Stomach (tissue), 9 donors: ENCODE measurements around the gene ORAI1. TPM values are rescaled to one million over a fixed set of nuclear protein-coding genes. Genes with fewer than 3 reads are reported as not detected.
"Not testable (repeated sequence)": the region's sequence is repeated elsewhere in the genome, so short reads cannot be mapped to it uniquely, and the experiment has no call there.

ENCODE experiments used
- DNase-seq, 2 donors: peaks; one replicate each; pipeline versions ENCODE4 v3.0.0 to v3.0.0-alpha.2; 2013 to 2019
- H3K27ac ChIP-seq, 5 donors: fragments of 200-600 bp in 4 of 5; sonication (generic) in 4 of 5; one replicate each; pipeline ENCODE4 v1.5.1; 2013 to 2019; ENCODE audit warnings: mild to moderate bottlenecking in 1 of 5, moderate library complexity in 1 of 5
- H3K27me3 ChIP-seq, 3 donors: fragments of 200-600 bp; sonication (generic); one replicate each; pipeline ENCODE4 v1.5.1; 2017 to 2019; ENCODE audit warnings: mixed run types in 1 of 3
- H3K36me3 ChIP-seq, 4 donors: fragments of 200-600 bp; sonication (generic); 1 replicate in 3 of 4; 2 replicates in 1 of 4; pipeline ENCODE4 v1.5.1; 2016 to 2019
- H3K4me1 ChIP-seq, 4 donors: fragments of 200-600 bp; sonication (generic); one replicate each; pipeline ENCODE4 v1.5.1; 2016 to 2019
- H3K4me3 ChIP-seq, 4 donors: fragments of 200-600 bp; sonication (generic) in 3 of 4; one replicate each; pipeline ENCODE4 v1.5.1; 2016 to 2019; ENCODE audit warnings: mild to moderate bottlenecking in 1 of 4
- H3K9me3 ChIP-seq, 4 donors: fragments of 200-600 bp; sonication (generic); one replicate each; pipeline ENCODE4 v1.5.1; 2016 to 2019
- EP300 ChIP-seq: sonication (generic); formaldehyde crosslinking; IDR thresholded peaks from one replicate; pipeline ENCODE4 v1.6.1; 2017; ENCODE audit warnings: antibody characterized with exemption
- POLR2A ChIP-seq, 4 donors: fragments of 450-650 bp; IDR thresholded peaks; one replicate each; pipeline ENCODE4 v1.6.1; 2016; ENCODE audit warnings: antibody characterized with exemption in 4 of 4, control low read depth in 2 of 4, mild to moderate bottlenecking in 1 of 4, moderate library complexity in 1 of 4
- POLR2AphosphoS5 ChIP-seq, 3 donors: sonication (generic); formaldehyde crosslinking; IDR thresholded peaks; one replicate each; pipeline ENCODE4 v1.6.1; 2016; ENCODE audit warnings: antibody characterized with exemption in 3 of 3
- WGBS, 5 donors: extraction: QIAGEN DNeasy Blood & Tissue Kit in 3 of 5; methylation state at CpG; one replicate each; pipeline versions ENCODE4 v1.1.5 to v1.1.7; 2013 to 2018; 5-methylcytosine and 5-hydroxymethylcytosine counted together
- intact Hi-C: fragments of 100-400 bp; cut with DNase I; formaldehyde crosslinking; loops from one replicate; pipeline ENCODE4 v1.15.1; 2023; ENCODE audit warnings: low total_unique reads
- polyA plus RNA-seq, 3 donors: library from polyadenylated mRNA; stranded (reverse); fragments of 200-250 nt; gene quantifications; one replicate each; pipeline ENCODE4 v1.2.3, GENCODE V29; 2013
- total RNA-seq, 5 donors: library from RNA; depleted of rRNA; stranded (reverse); fragments of >200 nt; gene quantifications; one replicate each; pipeline versions ENCODE4 v1.1.0 to v1.2.3, GENCODE V29; 2014 to 2016
- TF ChIP-seq, protein P1 (sequence below), 7 experiments: fragments of 450-650 bp in 4 of 7; fragments of 200-600 bp in 3 of 7; sonication (generic) in 3 of 7; IDR thresholded peaks; one replicate each; pipeline ENCODE4 v1.5.1; 2016 to 2019; ENCODE audit warnings: antibody characterized with exemption in 7 of 7, control low read depth in 2 of 7, mild to moderate bottlenecking in 1 of 7
- donor health status: healthy with polysubstance abuse.
- donor health status: Bipolar disorder and iron deficiency.
- donor health status: healthy.

ORAI1 gene
- total and polyA plus RNA-seq, 8 donors = 0.45 to 37.9 (median 8.6) TPM

GRCh38 chr12:121632069-121632970 is 6.0 kb downstream of the ORAI1 start:
- intact Hi-C loops = no loop called here
- Histone ChIP-seq H3K27ac (peak overlapping the region; percentile 50 to 82 (median 72)), H3K36me3 (no peaks in the 10 kb centered on the region), H3K27me3 (no peaks in the 10 kb centered on the region), H3K9me3 (no peaks in the 10 kb centered on the region), H3K4me3 (no peak overlapping the region), H3K4me1 (peaks cover 52 to 77% (median 58%) of the 10 kb centered on the region in 4 donors)
- peak in 1 of 2 donors; percentile 29 for DNase-seq
- WGBS, 5 donors = 42 to 53% (median 47%) methylated on average over 11 of the region's 11 CpGs
- TF ChIP-seq EP300 (no peak), POLR2A (IDR thresholded peaks at IDR 0.05) (no peak), POLR2AphosphoS5 (IDR thresholded peaks at IDR 0.05) (no peak)
- TF ChIP-seq, protein P1, sequence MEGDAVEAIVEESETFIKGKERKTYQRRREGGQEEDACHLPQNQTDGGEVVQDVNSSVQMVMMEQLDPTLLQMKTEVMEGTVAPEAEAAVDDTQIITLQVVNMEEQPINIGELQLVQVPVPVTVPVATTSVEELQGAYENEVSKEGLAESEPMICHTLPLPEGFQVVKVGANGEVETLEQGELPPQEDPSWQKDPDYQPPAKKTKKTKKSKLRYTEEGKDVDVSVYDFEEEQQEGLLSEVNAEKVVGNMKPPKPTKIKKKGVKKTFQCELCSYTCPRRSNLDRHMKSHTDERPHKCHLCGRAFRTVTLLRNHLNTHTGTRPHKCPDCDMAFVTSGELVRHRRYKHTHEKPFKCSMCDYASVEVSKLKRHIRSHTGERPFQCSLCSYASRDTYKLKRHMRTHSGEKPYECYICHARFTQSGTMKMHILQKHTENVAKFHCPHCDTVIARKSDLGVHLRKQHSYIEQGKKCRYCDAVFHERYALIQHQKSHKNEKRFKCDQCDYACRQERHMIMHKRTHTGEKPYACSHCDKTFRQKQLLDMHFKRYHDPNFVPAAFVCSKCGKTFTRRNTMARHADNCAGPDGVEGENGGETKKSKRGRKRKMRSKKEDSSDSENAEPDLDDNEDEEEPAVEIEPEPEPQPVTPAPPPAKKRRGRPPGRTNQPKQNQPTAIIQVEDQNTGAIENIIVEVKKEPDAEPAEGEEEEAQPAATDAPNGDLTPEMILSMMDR (IDR thresholded peaks at IDR 0.05) = no peak

GRCh38 chr12:121633833-121634196 is 7.5 kb downstream of the ORAI1 start:
- H3K36me3 ChIP-seq, H3K27me3 ChIP-seq, intact Hi-C loops, H3K4me3 ChIP-seq, H3K9me3 ChIP-seq, DNase-seq: not testable (repeated sequence)
- Histone ChIP-seq H3K27ac (peak overlapping the region in 1 of 5 donors; percentile 82), H3K4me1 (peaks cover 40 to 75% (median 50%) of the 10 kb centered on the region in 4 donors)
- WGBS, 5 donors = 80 to 93% (median 92%) methylated on average over 2 to 6 of the region's 11 CpGs

- no peak for DNase-seq
- 76 to 92% (median 81%) methylated on average over 13 of the region's 13 CpGs for WGBS, 5 donors
- no peak overlapping the region for H3K4me3 ChIP-seq
- H3K27ac ChIP-seq = no peak overlapping the region
- TF ChIP-seq POLR2A (IDR thresholded peaks at IDR 0.05) = no peak
- no peak for TF ChIP-seq POLR2AphosphoS5 (IDR thresholded peaks at IDR 0.05)
- TF ChIP-seq, protein P1 (IDR thresholded peaks at IDR 0.05) = no peak
- no peak for TF ChIP-seq EP300
- peaks cover 32 to 65% (median 39%) of the 10 kb centered on the region in 4 donors for H3K4me1 ChIP-seq
- H3K27me3 ChIP-seq = no peaks in the 10 kb centered on the region
- intact Hi-C loops = no loop called here
- H3K9me3 ChIP-seq = no peaks in the 10 kb centered on the region
- no peaks in the 10 kb centered on the region for H3K36me3 ChIP-seq
Measured at GRCh38 chr12:121634836-121635235, 8.5 kb downstream of the ORAI1 start.

DNA sequence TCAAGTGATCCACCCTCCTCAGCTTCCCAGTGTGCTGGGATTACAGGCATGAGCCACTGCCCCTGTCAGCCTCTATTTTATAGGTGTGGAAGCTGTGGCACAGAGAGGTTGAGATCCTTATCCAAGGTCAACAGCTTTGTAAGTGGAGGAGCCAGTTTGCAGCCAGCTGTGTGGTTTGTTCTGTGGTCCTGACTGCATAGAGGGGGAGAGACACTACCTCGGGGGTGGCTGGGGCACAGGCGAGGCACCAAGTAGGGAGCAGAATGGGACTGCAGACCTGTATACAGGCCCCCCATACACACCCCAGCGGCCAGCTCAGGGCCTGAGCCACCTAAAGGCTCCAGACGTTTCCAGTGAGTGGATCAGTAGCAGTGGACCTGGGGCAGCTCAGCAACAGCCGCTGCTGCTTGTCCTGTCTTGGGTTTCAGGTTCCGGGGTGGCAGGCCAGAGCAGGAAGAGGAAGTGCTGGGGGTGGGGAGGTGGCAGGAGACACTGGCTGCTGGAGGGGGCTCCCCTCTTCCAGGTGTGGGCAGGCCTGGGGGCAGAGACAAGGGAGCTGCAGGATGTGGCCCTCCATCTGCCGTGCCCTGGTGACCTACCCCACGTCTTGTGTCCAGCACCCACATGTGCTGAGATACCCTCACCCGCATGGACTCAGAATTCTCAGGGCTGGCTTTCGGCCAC is 11.0 kb downstream of the ORAI1 start:
- TF ChIP-seq EP300 = no peak
- TF ChIP-seq, protein P1 (IDR thresholded peaks at IDR 0.05) = no peak
- no peak for TF ChIP-seq POLR2AphosphoS5 (IDR thresholded peaks at IDR 0.05)
- TF ChIP-seq POLR2A (IDR thresholded peaks at IDR 0.05) = no peak
- Histone ChIP-seq H3K27ac (peak overlapping the region in 4 of 5 donors; percentile 4 to 71 (median 62)), H3K27me3 (no peaks in the 10 kb centered on the region), H3K4me1 (peaks cover 16 to 39% (median 21%) of the 10 kb centered on the region in 4 donors), H3K4me3 (no peak overlapping the region), H3K36me3 (peaks cover 10 to 18% (median 18%) of the 10 kb centered on the region in 4 donors), H3K9me3 (no peaks in the 10 kb centered on the region)
- intact Hi-C loops = no loop called here
- DNase-seq = peak; percentile 40 to 43
- 56 to 67% (median 59%) methylated on average over 6 to 10 of the region's 10 CpGs for WGBS, 5 donors
